GM18505 (cell line): Measurements from ENCODE around the gene SGSM1.

ENCODE experiments used
- ATAC-seq: cut with Tn5 transposase; IDR thresholded peaks from one replicate; pipeline ENCODE4 v1.9.1; 2021; ENCODE audit not compliant: unreplicated experiment
- POLR2A ChIP-seq: IDR thresholded peaks from 4 replicates; pipeline ENCODE4 v1.6.1; 2011; ENCODE audit warnings: borderline replicate concordance; ENCODE audit not compliant: insufficient read depth, insufficient read length; ENCODE audit errors: extremely low read depth

The SGSM1 gene

GRCh38 chr22:24775769-24776492 lies 30.1 kb upstream of the SGSM1 start:
- no peak for TF ChIP-seq POLR2A
- no peak for ATAC-seq

- TF ChIP-seq POLR2A: no peak
- ATAC-seq: no peak
Measured at GRCh38 chr22:24776525-24776924, 29.5 kb upstream of the SGSM1 start.

- ATAC-seq: no peak
- no peak for TF ChIP-seq POLR2A
Measured at GRCh38 chr22:24789516-24789915, 16.5 kb upstream of the SGSM1 start.

DNA sequence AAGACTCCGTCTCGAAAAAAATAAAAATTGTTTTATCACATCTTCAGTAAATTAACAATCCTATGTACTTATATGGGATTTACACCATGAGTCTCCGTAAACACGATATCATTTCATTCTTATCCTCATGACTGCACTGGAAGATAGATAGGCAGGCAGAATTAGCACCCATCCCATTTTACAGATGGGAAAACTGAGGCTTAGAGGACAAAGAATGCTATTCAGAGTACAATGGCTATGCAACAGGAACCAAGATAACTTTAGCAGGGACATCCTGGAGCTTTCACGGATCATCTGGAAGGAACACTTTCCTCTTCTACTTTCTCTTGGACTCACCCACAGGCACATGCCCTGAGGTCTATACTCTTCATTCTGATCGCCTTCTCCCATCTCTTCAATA lies 14.6 kb upstream of the SGSM1 start:
- no peak for TF ChIP-seq POLR2A
- ATAC-seq: no peak

DNA sequence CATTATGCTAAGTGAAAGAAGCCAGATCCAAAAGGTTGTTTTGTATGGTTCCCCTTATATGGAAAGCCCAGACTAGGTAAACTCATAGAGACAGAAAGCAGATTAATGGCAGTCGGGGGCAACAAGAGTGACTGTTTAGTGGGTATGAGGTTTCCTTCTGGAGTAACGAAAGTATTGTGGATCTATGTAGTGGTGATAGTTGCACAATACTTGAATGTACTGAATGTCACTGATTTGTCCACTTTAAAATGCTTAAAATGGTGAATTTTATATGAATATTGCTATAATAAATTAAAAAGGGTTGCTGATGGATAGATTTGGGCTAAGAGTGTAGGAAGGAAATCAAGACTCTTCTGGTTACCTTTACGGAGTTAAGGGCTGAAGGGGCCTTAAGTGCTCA lies 10.0 kb upstream of the SGSM1 start:
- no peak for TF ChIP-seq POLR2A
- ATAC-seq: no peak

- TF ChIP-seq POLR2A: no peak
- ATAC-seq: no peak
Measured at GRCh38 chr22:24796860-24797259, 9.2 kb upstream of the SGSM1 start.

- no peak for ATAC-seq
- TF ChIP-seq POLR2A: no peak
Measured at GRCh38 chr22:24801901-24802465, 4.0 kb upstream of the SGSM1 start.

GRCh38 chr22:24803064-24803542 lies 2.9 kb upstream of the SGSM1 start:
- TF ChIP-seq POLR2A: no peak
- ATAC-seq: no peak

DNA sequence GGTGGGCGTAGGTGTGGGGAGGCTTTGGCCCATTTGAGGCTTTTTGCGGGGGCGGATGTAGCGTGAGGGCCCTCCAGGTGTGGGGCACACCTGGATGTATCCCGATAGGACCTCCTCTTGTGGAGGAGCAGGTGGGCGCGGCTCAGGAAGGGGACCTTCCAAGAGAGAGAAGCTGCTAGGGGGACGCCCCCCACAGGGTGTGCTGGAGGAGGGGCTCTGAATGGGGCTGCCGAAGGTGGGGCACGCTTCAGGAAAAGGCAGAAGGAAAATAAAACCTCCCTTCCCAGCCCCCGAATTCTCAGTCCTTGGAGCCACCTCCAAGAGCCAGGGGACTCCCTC lies 621 bp downstream of the SGSM1 start:
- no peak for ATAC-seq
- no peak for TF ChIP-seq POLR2A

DNA sequence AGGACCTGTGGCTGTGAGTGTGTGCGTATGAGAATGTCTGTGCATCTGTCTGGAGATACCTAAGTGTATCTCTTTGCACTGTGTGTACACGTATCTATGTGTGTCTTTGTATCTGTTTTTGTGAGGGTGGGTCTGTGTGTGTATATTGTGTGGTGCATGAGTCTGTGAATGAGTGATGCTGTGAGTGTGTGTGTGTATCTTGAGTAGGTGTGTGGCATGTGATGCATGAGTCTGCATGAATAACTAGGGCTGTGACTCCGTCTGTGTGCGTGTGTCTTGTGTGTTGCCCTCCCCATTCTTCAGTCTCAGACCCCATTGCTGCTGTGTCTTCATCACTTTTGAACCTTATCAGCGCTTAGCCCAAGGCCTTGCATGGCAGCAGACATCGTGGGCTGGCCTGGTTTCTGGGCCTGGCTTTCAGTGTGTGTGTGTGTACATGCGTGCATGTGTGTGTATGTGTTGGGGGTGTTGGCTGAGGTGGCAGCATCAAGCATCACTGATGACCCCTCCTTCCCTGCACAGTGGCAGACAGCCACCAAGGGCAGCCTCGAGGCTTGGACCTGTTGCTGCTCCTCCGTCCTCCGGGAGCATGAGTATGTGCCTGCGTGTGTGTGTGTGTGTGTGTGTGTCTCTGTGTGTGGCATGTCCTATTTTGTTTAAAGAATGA lies 1.4 kb downstream of the SGSM1 start:
- TF ChIP-seq POLR2A: no peak
- ATAC-seq: no peak

GRCh38 chr22:24809331-24809730 lies 3.3 kb downstream of the SGSM1 start:
- TF ChIP-seq POLR2A: no peak
- no peak for ATAC-seq

- no peak for TF ChIP-seq POLR2A
- ATAC-seq: no peak
Measured at GRCh38 chr22:24810043-24810749, 4.2 kb downstream of the SGSM1 start.

GRCh38 chr22:24812950-24813775 lies 7.2 kb downstream of the SGSM1 start:
- no peak for ATAC-seq
- TF ChIP-seq POLR2A: no peak

DNA sequence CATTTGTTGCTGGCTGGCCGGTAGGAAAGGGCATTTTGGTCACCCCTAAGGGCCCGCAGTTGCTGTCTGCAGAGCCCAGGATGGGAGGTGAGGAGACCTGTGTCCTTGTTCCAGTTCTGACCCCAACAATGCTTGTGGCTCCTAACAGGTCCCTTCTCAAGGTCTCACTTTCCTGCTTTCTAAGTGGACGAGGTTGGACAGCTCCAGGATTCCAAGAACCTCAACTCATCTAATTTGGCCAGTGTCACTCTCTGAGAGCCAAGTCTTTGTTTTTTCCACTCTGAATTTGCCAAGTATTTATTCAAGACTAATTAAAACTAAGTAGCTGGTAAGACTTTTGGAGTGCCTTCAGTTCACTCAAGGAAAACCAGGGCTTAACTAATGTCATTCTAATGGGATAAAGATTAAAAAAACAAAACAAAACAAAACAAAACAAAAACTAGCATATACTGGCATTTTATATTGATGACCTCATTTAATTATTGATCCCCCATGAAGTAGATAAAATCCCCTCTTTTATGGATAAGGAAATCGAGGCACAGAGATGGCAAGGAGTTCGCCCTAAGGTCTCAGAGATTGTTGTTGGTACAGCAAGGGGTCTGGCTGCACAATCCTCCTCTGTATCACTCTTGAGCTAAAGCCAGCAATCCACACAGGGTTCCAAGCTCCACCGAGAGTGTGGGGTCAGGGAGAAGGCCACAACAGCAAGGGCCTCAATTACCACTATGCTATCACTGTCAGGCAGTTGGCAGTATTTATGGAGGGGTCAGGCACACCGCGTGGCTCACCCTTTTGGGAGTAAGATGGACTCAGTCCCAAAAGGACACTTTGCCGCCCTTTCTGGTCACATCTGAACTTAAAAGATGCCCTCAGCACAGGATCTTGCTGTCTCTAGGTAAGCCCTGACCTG lies 8.1 kb downstream of the SGSM1 start:
- TF ChIP-seq POLR2A: no peak
- no peak for ATAC-seq
